HL-60 (cell line): ENCODE measurements around the gene TIAM1.

Experiments used
- DNase-seq, 2 experiments: peaks; one replicate each; pipeline ENCODE4 v3.0.0-alpha.2; 2010 to 2020; ENCODE audit warnings: low read depth in 1 of 2, low spot score in 1 of 2
- H3K27ac ChIP-seq: fragments of 250-450 bp; sonication (Bioruptor Pico); replicated peaks from 2 replicates; pipeline ENCODE4 v1.5.1; 2020; ENCODE audit warnings: mild to moderate bottlenecking, moderate library complexity
- H3K27me3 ChIP-seq: fragments of 250-450 bp; sonication (Bioruptor Pico); 2 replicates; pipeline ENCODE4 v1.5.1; 2021; ENCODE audit warnings: mild to moderate bottlenecking, moderate library complexity; ENCODE audit not compliant: insufficient read depth, poor library complexity, severe bottlenecking
- H3K4me3 ChIP-seq: replicated peaks from 2 replicates; pipeline ENCODE4 v1.5.1; 2011; ENCODE audit warnings: mild to moderate bottlenecking, control low read depth, low read length; ENCODE audit not compliant: insufficient read depth
- CTCF ChIP-seq: IDR thresholded peaks from one replicate; pipeline ENCODE4 v1.5.1; 2011; ENCODE audit warnings: low read length, control low read depth, inconsistent platforms; ENCODE audit not compliant: insufficient read depth
- GABPA ChIP-seq: IDR thresholded peaks from 2 replicates; pipeline ENCODE4 v1.6.1; 2012; ENCODE audit warnings: low read depth
- POLR2AphosphoS5 ChIP-seq: IDR thresholded peaks from 2 replicates; pipeline ENCODE4 v1.6.1; 2012; ENCODE audit warnings: low read depth
- REST ChIP-seq: IDR thresholded peaks from 2 replicates; pipeline ENCODE4 v1.6.1; 2012; ENCODE audit warnings: low read depth; ENCODE audit not compliant: insufficient replicate concordance
- SPI1 ChIP-seq: IDR thresholded peaks from 2 replicates; pipeline ENCODE4 v1.6.1; 2012; ENCODE audit warnings: low read depth, mild to moderate bottlenecking, borderline replicate concordance

TIAM1 gene

GRCh38 chr21:31316072-31316471, 28.0 kb downstream of the TIAM1 start:
- Histone ChIP-seq H3K27me3 (no peaks in the 10 kb centered on the region), H3K27ac (no peak overlapping the region), H3K4me3 (no peak overlapping the region)
- no peak for DNase-seq
- TF ChIP-seq POLR2AphosphoS5 (no peak), REST (no peak), GABPA (no peak), SPI1 (no peak), CTCF (no peak)

GRCh38 chr21:31310750-31311149, 33.3 kb downstream of the TIAM1 start:
- Histone ChIP-seq H3K27me3 (no peaks in the 10 kb centered on the region), H3K4me3 (no peak overlapping the region), H3K27ac (no peak overlapping the region)
- TF ChIP-seq CTCF (no peak), REST (no peak), POLR2AphosphoS5 (no peak), GABPA (no peak), SPI1 (no peak)
- DNase-seq: no peak

GRCh38 chr21:31308584-31308983, 35.5 kb downstream of the TIAM1 start:
- DNase-seq: no peak
- Histone ChIP-seq H3K4me3 (no peak overlapping the region), H3K27me3 (no peaks in the 10 kb centered on the region), H3K27ac (no peak overlapping the region)
- no peak for TF ChIP-seq REST
- TF ChIP-seq CTCF: no peak
- TF ChIP-seq POLR2AphosphoS5: no peak
- TF ChIP-seq GABPA: no peak
- no peak for TF ChIP-seq SPI1
